LNCAP (cell line): Measurements from ENCODE around the gene KRT72.

Experiments used
- CTCF ChIP-seq: fragments of 450-650 bp; IDR thresholded peaks from 2 replicates; pipeline ENCODE4 v1.5.1; 2017; ENCODE audit warnings: mild to moderate bottlenecking

The KRT72 gene

DNA sequence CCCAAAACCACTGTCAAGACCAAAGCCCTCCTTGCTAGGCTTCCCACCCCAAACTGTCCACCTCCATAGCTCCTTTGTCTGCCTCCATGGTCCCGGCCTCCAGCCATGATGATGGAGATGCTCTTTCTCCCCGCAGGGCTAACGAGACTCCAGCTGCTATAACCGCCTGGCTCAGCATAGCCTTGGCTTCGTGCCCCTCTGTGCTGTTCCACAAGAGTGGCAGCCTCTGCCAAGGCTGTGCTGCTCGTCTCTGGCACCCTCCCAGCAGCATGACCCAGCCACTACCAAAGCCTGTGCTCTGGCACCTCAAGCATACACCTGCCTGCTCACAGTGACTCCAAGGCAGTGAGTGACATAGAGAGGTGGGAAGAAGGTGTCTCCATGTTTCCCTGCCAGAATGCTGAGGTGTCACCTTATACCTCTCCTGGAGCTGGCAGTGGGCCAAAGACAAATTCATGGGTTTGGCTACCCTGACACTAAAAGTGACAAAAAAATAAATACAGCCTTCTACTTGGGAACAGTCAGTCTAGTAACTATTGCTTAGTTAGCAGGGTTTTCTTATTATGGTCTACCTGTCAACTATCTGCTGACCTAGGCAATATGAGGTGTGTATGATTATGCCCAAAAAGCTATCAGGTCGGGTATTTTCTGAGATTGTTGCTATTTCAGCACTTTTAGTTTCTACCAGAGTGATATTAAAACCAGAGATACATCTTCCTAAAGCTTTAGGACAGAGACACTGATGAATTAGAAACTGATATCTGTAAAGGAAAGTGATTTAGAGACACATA lies 33.2 kb upstream of the KRT72 start:
- TF ChIP-seq CTCF, result no peak

DNA sequence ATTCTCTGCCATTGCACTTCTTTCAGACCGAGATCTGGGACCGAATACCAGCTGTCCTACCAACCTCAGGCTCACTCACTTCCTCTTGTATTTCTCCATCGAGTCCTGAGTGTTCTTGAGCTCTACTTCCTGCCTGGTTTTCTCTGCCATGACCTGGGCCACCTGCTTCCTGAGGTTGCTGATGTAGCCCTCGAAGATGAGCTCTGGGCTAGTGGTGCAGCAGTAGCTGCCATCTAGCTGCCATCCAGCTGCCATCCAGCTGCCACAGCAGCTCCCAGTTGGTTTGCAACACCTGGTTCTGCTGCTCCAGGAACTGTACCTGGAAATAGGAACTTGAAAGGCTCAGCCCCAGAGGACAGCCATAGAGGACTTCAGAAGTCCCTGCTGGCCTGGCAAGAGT lies 32.1 kb upstream of the KRT72 start:
- no peak for TF ChIP-seq CTCF

DNA sequence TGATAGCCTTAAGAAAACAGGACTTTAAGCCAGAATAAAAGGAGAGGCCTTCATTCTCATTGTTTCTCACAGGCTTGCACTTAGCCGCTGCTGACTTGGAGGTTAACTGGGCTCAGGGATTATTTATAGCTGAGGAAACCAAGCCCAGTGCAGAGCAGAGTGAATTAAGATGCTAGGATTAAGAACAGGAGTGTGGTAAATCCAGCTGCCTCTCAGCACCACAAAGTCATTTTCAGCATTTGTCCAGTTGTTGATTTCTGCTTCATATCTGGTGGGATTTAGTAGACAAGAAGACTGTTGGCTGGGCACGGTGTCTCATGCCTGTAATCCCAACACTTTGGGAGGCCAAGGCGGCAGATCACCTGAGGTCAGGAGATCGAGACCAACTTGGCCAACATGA lies 31.4 kb upstream of the KRT72 start:
- TF ChIP-seq CTCF, result no peak

DNA sequence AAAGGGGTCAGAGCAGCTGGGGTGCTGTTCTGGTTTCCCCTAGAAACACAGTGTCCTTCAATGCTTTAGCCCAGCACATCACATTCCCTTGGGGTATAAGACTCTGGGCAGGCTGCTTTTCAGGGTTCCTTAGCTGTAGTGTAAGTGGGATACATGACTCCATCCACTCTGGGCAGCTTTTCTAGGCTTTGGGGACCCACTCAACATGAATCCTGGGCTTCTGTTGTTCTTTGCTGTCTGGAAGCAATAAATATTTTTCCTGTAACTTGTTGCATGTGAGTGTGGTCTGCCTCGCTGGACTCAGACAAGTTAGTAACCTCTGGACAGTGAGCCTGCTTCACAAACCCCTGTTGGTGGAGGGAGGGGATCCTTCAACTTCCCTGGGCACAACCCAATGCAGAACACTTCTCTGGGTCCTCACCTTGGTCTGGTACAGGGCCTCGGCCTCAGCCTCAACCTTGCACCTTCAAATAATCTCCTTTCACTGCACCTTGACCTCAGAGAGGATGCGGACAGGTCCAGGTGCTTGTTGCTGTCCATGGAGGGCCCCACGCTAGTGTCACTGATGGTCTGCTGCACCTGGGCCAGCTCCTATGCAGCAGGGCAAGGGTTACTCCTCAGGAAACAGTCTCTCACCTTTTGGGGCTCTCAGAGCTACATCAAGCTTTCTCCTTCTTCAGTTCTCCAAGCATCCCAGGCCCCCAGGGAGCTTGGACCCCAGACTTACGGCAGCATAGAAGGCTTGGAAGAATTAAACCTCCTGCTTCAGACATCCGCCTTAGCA lies 30.6 kb upstream of the KRT72 start:
- TF ChIP-seq CTCF, result no peak

- no peak for TF ChIP-seq CTCF
These were observed 30.0 kb upstream of the KRT72 start for GRCh38 chr12:52631264-52631663.

DNA sequence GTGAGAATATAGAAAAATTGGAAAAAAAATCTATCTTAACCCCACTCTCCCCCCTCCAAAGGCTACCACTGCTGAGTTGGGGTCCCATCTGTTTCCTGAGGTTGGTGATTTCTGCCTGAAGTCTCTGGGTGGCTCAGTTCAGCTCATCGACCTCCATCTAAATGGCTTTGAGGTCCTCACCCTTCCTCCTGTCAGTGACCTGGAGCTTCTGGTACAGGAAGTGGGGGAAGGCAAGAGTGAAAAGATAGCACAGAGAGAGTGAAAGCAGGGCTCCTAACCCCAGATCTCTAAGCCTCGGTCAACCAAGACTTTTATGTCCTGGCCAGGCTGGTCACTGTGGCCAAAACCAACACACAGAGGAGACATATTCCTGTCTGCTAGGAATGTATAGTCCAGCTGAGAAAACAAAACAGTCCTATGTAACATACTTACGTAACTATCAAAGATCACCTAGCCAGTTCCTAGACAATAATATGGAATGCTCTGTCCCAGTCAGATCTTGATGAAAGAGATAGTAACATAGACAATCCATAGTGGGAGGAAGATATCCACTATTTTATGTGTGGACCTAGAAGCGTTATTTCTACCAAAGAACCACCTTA lies 29.4 kb upstream of the KRT72 start:
- no peak for TF ChIP-seq CTCF

DNA sequence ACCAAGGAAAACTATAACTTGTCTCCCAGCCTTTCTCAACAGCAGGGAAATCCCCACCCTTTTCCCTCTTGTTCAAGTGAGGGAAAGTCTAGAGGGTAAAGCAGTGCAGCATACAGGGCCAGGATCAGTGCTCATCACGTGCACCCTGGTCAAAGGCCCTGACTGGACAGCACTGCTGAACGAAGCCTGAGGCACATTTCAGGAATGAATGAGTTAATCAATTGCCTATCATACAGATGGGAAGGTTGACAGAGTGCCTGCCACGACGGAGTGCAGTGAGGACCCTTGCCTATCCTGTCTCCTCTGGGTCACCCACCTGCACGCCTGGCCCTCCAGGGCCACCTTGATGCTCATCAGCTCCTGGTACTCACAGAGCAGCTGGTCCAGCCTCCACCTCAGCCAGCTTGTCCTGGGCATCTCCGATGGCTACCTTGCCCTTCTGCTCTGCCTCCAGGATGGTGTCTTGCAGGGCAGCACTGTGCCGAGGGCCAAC lies 28.8 kb upstream of the KRT72 start:
- TF ChIP-seq CTCF, result no peak
